NCI-H2081 (cell line): ENCODE measurements around the gene TGIF2.
"Not testable (repeated sequence)": the region's sequence is repeated elsewhere in the genome, so short reads cannot be mapped to it uniquely, and the experiment has no call there.

Experiments used
- DNase-seq, 2 experiments: peaks; one replicate each; lab custom pipeline; 2025; lab: John Stamatoyannopoulos, UW

TGIF2 gene

DNA sequence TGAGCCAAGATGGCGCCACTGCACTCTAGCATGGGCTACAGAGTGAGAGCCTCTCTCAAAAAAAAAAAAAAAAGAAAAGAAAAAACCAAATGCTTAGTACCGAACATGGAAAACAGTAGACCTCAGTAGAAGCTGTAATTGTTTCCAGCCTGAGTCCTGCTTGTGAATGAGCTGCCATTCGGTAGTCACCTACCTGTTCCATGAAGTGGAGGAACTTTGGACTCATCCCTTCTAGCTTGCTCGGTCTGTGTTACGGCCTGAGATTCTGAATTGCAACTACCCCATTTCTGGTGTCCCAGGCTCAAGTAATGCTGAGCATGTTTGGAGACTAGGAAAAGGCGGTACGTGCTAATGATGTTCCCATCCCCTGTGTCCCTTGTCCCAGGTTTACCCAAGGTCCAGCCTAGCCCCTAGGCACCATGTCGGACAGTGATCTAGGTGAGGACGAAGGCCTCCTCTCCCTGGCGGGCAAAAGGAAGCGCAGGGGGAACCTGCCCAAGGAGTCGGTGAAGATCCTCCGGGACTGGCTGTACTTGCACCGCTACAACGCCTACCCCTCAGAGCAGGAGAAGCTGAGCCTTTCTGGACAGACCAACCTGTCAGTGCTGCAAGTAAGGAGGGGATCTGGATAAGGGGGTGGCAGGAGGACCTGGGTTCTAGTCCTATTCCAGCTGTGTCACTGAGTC, 5.1 kb downstream of the TGIF2 start:
- DNase-seq, result no peak

DNA sequence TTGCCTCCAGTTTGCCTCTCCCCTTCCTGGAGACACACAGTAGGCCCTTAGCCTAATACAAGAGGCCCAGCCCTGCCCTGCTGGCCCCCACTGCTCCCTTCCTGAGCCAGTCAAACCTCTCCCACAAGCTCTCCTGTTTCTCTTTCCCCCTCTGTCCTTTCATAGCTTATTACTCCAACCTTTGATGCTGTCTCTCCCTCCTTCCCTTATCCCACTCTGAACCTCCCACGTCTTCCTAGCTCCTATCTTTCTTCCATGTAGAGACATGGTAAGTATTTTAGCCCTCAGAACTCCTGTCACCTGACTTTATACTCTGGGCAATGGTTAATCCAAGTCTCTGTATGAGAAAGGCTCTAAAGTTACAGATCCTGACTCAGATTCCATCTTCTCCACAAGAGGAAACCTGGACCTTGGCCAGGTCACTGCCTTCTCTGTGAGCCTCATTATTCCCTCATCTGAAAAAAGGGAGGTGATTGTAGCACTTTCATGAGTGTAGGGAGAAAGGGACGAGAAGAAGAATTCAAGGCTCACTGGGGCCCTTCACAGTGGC, 6.7 kb downstream of the TGIF2 start:
- DNase-seq, result no peak

DNA sequence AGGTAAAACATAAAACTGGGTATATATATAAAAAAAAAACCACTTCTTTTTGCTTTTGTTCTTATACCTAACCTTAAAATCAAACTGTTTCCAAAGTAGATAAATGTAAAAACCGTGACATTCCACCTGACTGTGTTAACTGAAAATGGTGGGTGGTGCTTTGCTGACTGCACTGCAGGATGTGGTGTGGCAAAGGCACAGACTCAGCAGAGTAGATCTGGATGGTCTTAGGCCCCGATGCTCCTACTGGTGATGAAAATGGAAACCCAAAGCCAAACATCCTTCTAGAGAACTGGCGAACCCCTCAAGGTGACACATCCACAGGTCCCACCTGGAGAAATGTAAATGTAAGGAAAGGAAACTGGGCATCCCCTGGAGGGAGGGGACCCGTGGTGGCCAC, 8.9 kb downstream of the TGIF2 start:
- no peak for DNase-seq

DNA sequence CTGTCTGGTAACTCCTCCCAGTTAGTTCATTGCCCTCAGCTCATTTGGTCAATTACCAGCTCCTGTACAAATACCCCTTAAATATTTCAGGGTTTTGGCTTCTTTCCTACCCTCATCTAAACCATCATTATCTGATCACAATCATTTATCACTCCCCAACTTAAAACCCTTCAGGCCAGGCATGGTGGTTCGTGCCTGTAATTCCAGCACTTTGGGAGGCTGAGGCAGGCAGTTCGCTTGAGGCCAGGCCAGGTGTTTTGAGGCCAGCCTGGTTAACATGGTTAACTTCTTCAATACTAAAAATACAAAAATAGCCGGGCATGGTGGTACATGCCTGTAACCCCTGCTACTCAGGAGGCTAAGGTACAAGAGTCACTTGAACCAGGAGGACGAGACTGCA, 9.4 kb downstream of the TGIF2 start:
- no peak for DNase-seq

DNA sequence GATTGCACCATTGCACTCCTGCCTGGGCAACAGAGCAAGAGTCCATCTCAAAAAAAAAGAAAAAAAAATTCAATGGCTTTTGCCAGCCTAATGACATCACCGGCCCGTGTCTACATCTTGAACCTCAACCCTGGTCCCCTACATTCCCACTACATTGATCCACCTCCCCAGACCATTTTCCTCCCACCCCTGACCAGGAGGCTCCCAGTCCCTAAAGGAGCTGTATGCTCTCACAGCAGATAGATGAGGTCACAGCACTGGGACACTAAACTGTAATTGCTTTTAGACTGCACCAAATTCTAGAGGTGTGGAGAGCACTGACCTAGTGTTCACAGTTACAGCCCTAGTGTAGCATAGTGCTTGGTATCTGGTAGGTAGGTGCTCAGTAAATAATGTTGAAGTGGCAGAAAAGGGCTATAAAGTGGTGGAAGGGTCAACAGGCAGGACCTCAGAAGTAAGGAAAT, 10.7 kb downstream of the TGIF2 start:
- DNase-seq, result no peak

DNA sequence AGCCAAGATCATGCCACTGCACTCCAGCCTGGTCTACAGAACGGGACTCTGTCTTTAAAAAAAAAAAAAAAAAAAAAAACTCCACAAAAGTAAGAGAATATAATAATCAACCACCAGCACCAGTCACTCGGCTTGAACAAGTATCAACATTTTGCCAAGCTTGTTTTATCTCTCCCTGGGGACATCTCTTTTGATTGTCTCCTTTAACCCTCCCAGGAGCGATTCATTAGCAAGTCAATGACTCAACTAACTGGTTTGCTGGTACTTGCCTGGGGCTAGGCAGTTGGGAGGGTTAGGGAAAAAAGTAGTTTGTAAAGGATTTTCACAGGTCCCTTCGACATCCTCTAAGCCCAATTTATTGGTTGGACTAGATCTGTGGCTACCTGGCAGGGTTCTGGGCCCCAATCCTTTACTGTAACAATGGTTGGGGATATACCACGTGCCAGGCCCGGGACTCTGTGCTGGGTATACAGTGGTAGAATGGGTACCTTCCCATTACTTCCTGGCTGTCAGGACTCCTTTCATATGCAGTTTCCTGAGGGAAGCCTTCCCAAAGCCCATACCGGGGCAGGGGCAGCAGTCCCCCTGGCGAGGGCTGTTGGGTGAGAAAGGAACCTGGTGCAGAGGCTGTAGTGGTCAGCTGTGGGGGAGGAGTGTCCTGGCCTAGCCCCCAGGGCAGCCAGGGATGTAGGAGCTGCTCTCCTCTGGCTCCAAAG, 12.2 kb downstream of the TGIF2 start:
- DNase-seq, result peak; percentile 17 to 28

DNA sequence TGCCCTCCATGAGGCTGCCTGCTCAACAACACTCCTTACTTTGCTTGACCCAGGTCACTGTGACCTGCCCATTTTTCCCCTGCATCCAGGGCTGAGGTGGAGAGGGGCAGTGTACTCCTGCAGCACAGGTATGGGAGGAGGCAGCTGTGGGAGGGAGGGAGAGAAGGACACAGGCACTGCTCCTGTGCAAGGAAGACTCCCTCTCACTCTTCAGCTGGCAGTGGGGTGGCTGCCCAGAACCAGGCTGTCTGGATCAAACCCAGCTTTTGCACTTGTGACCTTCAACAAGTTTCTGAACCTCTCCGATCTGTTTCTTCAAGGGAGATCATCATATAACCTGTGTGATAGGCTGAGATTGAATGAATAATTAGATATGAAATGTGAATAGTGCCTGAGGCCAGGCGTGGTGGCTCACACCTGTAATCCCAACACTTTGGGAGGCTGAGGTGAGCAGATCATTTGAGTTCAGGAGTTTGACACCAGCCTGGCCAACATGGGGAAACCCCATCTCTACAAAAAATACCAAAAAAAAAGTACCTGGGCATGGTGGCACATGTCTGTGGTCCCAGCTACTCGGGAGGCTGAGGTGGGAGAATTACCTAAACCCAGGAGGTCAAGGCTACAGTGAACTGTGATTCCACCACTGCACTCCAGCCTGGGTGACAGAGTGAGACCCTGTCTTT, 14.1 kb downstream of the TGIF2 start:
- no peak for DNase-seq

DNA sequence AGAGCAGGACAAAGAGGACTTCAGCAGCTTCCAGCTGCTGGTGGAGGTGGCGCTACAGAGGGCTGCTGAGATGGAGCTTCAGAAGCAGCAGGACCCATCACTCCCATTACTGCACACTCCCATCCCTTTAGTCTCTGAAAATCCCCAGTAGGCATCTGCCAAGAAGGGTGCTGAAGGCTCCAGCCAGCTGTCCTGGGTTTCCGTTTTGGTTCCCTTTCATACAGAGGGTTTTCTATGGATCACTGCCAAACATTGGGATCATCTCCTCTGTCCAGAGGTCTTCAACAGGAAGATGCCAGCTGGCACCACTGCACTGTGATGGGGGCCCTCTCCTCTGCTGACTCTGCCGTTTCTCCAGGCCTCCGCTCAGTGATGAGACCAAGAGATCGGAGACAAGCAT, 17.9 kb downstream of the TGIF2 start:
- no peak for DNase-seq

DNA sequence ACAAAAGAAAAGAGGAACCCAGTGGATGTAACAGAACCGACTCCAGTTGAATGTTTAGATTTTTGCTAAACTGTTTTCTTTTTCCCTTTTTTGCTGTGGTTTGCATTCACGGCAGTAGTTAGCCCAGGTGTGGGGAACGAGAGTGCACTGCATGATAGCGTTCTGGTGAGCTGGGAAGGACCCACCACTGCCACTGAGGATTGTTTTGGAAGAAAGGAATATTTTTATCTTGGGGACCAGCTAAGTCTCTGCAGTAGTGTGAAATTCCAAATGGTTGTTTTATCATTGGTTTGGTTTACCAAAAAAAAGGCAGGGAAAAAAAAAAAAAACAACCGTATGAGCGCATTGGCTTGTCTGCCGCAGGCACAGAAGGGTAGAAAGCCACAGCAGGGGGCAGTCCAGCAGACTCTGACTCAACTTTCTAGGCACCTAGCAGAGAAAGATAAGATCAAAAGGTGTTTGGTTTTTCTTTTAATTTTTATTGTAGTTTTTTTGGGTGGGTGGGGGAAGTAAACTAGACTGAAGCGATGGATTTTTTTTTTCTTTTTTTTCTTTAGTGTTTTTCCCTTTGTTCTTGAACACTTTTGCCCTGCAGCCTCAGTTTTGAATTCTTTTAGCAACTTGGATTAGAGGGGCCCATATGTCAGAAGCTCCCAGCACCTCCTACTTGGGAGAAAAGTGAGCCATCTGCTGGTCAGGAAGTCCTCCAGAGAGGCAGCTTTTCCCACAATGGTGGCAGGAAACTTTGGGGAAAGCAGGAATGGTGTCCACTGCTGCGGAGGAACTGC, 18.7 kb downstream of the TGIF2 start:
- DNase-seq, result no peak

DNA sequence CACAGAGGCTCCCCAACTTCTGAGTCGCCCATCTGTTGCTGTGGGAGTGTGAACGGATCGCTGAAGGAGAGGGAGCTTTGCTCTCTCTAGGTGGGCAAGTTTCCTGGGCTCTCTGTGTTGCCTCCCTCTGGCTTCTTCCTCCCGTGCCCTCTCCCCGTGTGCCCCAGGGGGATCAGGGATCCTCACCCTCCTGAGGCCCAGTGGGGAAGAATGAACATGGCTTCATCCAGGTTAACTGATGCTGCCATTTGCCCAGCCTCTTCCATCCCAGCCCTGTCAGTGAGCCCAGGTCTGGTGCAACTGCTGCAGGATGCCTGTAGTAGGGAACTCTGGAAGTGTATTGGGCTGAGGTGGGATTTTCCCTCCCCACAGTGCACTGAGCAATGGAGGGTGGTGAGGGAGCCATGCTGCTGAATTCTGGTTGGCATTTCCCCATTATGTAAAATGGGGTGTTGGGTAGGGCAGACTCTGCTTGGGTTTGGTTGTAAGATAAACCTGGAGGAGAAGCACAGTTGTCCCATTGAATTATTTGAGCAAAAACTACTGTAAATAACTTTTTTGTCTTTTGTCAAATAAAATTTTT, 20.0 kb downstream of the TGIF2 start:
- no peak for DNase-seq

DNA sequence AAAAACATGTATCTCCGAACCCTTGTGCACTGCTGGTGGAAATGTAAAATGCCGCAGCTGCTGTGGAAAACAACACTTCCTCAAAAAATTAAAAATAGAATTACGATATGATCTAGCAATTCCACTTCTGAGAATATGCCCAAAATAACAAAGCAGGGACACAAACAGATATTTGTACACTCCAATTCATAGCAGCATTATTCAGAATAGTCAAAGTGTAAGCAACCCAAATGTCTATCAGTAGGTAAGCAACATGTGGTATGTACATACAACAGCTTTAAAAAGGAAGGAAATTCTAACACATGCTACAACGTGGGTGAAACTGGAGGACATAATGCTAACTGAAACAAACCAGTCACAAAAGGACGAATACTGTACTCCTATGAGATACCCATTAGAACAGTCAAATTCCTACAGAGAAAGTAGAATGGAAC, 26.5 kb downstream of the TGIF2 start:
- DNase-seq, result no peak

DNA sequence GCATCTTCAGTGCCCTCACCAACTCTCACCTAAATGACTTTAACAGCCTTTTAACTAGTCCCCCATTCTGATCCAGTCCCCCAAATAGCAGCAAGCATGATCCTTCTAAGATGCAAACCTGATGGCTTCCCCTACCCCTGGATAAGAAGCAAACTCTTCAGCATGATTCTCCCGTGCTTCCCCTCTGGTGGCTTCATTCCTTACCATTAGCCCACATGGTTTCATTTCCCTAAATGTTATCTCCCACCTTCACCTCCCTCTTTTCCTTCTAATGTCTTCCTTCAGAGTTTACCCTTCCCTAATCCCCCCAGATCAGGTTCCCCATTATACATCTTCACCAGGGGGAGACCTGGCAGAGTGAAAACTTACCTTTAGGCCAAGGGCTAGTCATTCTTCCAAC, 28.1 kb downstream of the TGIF2 start:
- DNase-seq, result no peak

DNA sequence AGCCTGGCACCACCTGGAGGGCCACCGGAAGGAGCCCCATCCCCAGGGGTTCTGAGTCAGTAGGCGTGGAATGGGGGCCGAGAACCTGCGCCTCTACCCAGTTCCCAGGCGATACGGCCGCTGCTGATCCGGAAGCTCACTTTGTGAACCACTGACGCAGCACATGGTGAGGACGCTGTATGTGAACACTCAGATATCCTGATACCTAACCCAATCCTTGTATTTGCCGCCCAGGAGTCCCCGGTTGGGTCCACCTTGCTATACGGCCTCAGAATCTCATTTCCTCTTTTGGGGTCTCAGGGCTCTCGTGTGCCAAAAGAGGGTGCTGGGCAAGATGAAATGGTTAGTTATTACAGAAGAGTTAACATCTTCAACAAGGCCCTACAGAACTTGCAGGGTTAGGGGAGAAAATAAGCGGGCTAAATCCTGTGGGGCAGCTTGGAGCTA, 31.6 kb downstream of the TGIF2 start:
- peak in 1 of 2 experiments; percentile 12 for DNase-seq

DNA sequence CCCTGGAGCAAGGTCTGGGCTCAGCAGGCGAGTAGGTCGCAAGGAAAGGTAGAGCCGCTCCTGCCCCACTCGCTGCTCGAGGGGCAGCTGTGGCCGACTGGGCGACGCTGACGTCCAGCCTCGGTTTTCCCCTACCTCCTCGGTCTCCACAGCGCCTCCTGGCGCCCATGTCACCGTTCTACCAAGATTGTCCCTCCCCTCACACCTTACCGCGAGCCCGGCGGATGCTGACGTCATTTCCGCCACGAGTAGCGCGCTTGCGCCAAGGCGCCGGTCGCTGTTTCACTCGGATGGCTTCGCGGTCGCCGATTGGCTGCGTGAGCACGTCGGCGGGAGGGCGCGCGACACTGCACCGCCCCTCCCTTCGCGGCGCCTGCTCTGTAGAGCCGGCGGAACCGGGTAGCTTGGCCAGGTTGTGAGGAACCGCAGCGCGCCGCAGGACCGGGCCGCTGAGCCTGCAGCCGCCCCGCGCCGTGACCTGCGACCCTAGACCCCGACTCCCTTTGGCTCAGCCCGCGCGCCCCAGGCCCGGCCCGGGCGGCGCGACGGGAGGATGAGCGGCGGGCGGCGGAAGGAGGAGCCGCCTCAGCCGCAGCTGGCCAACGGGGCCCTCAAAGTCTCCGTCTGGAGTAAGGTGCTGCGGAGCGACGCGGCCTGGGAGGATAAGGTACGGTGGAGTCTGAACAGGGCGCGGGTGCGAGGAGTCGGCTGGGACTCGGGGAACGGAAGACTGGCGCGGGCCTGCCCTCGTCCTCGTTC, 32.2 kb downstream of the TGIF2 start, which contains the start of gene RAB5IF:
RAB5IF (plus strand) TSS at position 381 of the 759 bp plus-strand sequence; CDS start at position 554, 173 bp downstream.
- DNase-seq, result peak; percentile 99

DNA sequence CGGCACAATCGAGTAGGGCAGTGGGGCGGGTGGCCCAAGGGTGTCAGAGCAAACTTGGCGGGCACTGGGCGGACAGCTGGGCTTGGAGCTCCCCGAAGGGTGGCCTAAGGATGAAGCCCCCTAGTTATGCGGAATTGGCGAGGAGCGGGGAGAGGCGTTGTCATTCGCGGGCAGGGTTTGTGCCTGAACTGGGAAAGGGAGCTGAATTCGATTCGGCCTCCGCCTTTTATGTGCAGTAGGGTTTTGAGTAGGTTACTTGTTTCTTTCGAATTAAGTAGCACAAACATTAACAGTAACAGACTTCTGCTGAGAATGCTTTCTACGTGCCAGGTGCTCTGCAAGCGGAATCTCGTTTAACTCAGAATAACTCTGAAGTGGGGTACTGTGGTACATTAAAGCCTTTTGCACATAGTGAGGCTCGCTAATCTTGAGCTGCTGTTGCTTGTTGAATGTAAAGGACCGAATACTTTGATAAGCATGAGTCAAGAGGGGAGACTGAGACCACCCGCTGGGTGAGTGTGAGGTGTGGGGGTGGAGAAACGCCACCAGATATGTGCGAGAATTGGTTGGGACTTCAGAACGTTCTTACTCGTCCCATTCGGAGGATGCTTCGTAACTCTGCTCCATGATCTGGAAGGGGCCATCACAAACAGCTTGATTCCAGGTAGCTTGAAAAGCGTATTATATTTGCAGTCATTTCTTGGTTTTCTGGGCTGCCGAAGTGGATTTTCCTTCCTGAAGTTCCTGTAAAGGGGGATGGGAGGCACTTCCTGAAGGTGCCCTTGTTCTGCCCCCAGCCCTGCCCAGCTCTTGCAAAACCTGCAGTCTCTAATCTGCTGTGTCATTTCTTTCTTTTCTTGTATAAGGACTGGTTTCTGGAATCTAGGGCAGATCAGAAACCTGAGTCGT, 33.0 kb downstream of the TGIF2 start:
- no peak for DNase-seq

DNA sequence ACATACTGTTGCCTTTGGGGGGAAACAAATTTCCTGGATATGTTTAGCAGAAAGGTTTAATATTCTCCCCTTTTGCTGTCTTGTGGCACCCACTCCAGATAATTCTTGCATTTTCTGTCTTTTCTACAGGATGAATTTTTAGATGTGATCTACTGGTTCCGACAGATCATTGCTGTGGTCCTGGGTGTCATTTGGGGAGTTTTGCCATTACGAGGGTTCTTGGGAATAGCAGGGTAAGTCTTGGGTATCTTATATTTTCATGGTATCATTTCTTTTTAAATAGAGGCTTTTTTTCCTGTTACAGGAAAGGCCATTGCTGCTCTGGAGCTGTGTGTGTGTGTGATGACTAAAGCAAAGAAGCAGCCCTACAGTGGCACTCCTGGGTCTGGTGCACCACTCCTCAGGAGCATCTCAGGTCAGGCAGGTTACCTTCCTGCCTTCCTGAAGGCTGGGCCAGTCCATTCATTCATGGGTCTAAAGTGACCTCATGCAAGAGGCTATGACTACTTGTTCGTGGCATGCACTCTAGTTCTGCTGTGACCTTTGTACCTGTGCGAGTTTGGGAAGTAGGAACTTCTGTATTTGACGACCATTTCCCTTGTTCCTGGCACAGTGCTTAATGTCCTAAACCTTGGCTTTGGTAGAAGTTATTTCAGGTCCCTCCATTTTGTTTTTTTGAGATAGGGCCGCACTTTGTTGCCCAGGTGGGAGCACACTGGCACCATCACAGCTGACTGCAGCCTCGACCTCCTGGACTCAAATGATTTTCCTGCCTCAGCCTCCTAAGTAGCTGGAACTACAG, 34.4 kb downstream of the TGIF2 start:
- DNase-seq, result no peak

DNA sequence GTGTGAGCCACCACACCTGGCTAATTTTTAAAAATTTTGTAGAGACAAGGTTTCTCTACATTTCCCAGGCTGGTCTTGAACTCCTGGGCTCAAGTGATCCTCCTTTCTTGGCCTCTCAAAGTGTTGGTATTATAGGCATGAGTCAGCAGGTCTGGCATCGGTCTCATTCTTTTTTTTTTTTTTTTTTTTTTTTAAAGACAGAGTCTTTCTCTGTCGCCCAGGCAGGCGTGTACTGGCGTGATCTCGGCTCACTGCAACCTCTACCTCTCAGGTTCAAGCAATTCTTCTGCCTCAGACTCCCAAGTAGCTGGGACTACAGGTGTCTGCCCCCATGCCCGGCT, 35.0 kb downstream of the TGIF2 start:
- not testable (repeated sequence) for DNase-seq

DNA sequence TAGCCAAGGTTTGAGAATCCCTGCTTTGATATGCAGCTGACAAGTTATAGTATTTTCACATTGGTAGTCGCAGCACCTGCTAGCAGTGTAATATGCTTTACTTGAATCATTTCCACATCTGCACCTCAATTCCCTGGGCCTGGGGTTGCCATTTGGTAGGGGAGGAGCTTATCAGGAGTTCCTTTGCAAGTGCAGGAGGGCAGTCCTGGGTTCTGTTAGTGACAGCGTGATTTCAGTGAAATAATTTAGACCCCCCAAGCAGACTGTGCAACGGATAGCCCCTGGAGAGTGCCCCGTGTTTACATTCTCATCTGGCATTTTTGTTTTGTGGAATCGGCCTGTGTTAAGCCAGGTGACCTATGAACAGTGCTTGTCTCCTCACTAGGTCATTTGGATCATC, 38.2 kb downstream of the TGIF2 start:
- DNase-seq, result no peak

DNA sequence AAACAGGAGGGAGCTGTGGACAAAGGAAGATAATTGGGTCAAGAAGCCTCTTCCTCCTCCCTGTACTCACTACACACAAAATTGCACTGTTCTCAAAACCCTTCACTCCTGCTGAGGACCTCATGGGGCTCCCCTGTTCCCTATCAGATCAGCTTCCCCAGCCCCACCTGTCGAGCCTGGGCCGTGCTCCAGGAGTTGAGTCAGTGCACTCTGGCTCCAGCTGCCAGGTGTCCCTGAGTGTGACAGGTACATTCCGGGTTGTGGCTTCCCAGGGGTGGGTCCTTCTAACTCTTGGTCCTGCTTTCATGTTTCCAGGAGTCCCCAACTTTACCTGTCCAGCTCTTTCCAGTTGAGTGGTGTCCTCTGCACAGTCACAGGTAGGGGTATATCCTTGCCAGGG, 40.6 kb downstream of the TGIF2 start:
- DNase-seq, result peak; percentile 59 to 88
